COLO668 (cell line): ENCODE results near the gene ZDHHC6.
A peak's percentile ranks its signal among the peaks of the same experiment; 100 is the strongest.
"Not testable (repeated sequence)": the region's sequence is repeated elsewhere in the genome, so short reads cannot be mapped to it uniquely, and the experiment has no call there.

Source experiments
- DNase-seq: peaks from one replicate; lab custom pipeline; 2025; ENCODE audit not compliant: unreplicated experiment; lab: John Stamatoyannopoulos, UW

The ZDHHC6 gene, protein sequence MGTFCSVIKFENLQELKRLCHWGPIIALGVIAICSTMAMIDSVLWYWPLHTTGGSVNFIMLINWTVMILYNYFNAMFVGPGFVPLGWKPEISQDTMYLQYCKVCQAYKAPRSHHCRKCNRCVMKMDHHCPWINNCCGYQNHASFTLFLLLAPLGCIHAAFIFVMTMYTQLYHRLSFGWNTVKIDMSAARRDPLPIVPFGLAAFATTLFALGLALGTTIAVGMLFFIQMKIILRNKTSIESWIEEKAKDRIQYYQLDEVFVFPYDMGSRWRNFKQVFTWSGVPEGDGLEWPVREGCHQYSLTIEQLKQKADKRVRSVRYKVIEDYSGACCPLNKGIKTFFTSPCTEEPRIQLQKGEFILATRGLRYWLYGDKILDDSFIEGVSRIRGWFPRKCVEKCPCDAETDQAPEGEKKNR

DNA sequence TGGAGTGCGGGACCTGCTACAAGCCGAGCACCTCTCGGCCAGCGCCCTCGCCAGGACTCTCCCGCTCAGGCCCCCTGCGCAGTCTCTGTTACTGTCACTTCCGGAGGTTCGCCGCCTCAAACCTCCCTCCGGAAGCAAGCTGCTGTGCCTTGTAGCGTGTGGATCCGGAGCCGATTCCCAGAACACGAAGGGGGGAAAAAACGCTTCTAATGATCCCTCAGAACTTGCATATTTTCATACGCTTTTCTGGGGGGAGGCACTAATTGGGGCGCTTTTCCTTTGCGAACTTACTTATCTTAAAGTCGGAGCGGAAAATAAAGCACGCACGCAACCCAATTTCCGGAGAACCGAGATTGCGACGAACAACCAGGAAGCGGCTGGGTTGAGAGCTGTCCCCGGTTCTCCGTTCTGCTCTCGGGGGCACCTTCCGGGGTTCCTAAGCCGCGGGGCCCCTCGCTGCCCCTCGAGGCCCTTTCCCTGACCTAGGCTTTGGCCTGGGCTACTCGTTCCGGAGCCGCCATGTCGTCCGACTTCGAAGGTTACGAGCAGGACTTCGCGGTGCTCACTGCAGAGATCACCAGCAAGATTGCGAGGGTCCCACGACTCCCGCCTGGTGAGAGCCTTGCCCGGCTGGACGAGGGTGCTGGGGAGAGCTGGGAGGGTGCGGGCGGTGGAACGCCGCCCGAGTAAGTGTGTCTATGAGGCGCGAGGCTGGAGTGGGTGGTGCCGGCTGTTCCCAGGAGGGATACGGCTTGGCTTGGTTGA, at the start of gene ZDHHC6, which contains the start of gene VTI1A:
Gene ZDHHC6 (minus strand): TSS at position 60 of the 765 bp plus-strand sequence. CDS start 1,478 bp downstream, outside the sequence.
Gene VTI1A (plus strand): TSS at position 361 of the 765 bp plus-strand sequence. CDS start 159 bp downstream, at position 520.
- DNase-seq = peak; percentile 80

DNA sequence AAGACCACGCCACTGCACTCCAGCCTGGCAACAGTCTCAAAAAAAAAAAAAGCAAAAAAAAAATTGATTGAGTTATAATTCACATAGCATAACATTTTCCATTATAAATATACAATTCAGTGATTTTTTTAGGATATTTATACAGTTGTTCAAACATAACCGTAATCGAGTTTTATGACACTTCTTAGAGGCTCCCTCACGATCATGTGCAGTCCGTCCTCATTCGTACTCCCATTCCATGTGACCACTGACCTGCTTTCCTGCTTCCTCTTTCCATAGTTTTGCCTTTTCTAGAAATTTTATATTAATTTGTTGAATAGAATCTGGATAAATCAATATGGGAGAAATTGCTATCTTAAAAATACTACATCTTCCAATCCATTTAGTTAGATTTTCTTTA, 46.0 kb upstream of the ZDHHC6 start:
- no peak for DNase-seq

DNA sequence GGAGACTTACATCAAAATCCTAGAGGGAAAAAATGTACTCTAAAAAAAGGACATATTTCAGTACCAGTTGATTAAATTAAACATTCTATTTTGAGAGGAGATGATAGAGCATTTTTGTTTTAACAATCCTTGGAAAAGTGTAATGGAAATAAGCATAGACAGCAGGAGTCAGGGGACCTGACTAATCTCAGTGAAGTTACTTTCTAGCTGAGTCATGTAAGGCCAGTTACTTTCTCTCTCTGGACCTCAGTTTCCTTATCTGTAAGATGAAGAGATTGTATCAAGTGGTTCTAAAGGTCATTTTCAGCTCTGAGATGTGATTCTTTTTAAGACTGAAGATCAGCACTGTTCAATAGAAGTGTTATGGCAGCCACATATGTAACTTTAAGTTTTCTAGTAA, 44.4 kb upstream of the ZDHHC6 start:
- no peak for DNase-seq

DNA sequence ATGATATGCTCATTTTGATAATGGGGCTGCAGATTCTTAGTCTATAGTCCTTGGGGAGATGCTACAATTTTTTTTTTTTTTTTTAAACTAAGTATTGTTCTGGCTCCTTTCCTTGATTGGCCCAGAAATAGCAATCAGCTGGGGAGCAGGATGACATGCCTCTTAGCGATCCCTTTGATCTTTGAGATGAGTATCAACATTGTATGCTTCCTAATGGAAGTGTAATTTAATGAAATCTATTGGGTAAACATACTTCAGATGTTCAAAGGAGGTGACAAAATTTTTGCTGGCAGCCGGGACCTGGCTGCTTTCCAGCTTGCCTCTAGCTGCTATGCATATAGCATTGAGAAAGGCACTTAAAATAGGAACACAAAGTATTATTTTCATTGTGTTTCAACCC, 43.8 kb upstream of the ZDHHC6 start:
- DNase-seq = peak; percentile 60

DNA sequence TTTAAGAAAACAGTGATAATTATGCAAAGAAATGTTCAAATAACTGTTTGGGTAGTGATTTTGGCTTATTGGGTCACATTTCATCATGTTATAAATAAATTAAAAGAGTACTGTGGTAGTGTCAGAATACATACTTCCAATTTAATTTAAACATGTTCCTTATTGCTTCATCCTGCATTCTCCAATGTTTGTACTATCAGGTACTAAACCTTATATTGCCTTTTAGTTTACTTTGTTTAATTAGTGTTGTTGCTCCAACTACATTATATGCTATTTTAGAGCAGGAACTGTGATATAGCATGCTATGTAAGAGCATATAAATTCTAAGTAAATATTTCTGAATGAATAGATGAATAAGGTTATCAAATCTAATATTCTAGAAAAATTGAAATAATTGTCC, 41.2 kb upstream of the ZDHHC6 start:
- no peak for DNase-seq

DNA sequence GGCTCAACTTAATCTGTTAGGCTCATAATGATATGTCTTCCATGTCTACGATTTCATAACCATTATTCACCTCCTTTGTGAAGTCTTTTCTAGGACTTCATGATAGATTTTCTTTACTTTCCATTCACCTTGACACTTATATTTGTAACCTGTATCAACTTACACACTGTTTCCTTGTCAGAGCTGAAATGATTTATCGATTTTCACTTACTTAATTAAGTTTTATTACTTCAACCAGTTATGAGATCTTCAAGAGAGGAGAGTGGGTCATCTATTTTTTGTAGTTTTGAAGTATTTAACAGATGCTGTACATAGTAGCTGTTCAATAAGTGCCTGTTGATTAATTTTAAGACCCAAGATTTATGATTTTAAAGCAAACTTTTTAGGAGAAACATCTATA, 37.7 kb upstream of the ZDHHC6 start:
- no peak for DNase-seq

DNA sequence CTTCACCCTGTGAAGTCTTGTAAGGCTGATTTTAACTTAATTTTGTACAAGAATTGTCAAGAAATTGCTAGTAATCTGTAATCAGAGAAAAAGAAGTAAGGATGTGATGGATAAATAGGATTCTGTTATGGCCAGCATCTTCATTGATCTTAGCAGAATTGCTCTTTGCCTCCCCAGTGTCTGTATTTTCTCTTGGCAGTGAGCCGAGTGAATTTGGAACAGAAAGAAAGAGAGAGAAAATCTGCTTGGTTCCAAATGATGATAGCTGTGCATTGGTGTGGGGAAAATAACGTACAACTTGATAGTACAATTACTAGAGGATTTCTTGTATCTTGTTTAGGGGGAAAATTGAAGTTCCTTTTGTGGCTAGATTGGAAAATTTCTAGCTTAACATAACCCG, 34.9 kb upstream of the ZDHHC6 start:
- no peak for DNase-seq

DNA sequence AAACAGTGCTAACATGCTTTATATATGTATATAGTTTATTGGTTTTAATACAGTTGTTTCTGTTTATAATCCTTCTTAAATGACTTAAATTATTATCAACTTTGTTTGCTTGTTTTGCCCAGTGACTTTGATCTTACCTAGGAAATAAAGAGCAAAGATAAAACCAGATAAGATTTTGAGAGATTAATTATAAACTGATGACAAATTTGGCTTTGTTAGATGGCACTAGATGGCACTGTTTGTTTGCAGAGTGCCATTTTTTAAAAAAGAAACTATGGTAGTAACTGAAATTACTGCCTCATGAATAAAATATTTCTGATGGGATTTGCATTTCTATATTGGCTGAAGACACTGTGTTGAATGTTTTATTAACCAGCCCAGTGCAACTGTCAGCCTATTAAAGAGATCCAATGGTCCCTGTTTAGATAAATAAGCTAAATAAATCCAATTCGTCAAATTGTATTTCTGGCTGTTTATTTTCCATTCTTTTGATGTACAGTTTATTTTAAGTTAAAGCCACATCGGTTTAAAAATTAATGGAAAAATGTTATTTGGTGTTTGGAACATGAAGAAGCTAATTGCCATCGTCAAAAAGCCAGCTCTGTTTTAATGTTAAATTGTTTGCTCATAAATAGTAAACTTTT, 29.0 kb upstream of the ZDHHC6 start:
- no peak for DNase-seq

DNA sequence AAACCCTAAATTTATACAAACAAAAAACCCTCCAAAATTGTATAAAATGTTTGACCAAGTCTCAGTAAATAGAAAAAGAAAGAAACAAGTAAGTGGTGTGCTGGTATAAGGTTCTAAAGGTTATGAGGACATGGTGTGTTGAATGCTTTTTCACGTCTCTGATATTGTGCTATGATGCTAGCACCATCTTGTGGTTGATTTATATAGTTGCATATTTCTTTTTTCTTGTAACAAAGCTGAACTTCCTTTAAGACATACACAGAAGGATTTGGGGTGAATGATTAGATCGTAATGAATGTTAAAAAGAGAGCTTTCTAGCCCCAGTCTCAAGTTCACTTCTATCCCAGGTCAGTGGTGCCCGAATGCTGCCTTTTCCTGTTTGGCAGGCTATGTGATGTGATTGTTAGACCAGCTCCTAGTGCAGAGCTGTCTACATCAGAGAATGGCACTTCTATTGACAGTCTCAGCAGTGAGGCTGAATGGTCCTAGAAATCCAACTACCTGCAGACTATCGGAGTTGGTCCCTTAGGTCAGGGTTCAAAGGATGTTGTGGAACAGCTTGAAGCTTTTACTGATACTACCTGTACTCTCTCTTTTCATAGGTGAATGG, 25.3 kb upstream of the ZDHHC6 start:
- DNase-seq = no peak

DNA sequence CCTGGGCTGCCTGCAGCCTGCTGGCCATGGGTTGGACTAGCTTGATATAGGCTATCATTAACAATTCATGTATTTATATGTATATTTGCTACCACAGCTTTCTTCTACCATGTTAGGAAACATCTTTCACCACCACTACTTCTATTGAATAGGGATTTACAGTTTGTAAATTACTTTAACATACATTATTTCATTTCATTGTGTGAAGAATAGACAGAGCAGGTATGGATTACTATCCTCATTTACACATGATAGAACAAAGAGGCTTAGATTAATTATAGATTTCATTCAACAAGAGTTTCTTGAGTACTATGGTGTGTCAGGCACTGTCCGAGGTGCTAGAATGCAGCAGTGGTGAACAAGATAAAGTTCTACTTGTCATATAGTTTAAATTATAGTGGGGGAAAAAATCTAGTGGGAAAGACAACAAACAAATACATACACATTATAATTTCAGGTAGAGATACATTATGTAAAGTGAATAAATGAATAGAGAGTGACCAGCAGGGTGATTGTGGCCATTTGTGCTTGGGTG, 20.9 kb upstream of the ZDHHC6 start:
- no peak for DNase-seq

DNA sequence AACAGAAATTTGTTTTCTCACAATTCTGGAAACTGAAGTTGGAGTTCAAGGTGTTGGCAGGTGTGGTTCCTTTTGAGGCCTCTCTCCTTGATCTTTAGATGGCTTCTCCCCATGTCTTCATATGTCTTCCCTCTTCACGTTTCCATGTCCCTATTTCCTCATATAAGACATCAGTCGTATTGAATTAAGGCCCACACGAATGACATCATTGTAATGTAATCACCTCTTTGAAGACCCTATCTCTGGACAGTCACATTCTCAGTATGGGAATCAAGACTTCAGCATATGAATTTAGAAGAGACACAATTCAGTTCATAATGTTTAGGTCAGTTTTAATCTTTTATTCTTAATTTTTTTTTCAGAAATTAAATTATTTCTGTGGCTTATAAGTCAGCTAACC, 20.1 kb upstream of the ZDHHC6 start:
- DNase-seq = no peak

DNA sequence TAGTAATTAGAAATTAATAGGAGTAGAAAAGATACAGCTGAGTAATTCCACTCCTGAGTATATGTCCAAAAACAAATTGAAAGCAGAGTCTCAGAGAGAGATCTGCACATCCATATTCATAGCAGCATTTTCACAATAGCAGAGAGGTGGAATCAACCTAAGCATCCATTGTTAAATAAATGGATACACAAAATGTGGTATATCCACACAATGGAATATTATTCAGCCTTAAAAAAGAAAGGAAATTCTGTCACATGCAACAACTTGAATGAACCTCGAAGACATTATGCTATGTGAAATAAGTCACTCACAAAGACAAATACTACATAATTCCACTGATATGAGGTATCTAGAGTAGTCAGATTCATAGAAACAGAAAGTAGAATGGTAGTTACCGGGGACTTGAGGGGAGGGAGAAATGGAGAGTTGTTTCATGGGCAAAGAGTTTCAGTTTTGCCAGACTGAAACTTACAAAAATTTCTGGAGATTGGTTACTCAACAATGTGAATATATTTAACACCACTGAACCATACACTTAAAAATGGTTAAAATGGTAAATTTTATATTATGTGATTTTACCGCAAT, 18.7 kb upstream of the ZDHHC6 start:
- DNase-seq = no peak

DNA sequence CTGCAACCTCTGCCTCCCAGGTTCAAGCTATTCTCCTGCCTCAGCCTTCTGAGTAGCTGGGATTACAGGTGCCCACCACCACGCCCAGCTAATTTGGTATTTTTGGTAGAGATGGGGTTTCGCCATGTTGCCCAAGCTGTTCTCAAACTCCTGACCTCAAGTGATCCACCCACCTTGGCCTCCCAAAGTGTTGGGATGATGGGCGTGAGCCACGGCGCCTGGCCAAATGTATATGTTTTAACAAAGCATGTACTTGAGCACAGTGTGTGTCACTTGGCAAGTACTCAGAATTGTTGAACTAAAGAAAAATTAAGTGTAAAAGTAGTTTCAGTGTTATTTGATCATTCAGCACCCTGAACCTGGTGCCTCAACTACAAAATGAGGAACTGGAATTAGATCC, 17.4 kb upstream of the ZDHHC6 start:
- DNase-seq = not testable (repeated sequence)

DNA sequence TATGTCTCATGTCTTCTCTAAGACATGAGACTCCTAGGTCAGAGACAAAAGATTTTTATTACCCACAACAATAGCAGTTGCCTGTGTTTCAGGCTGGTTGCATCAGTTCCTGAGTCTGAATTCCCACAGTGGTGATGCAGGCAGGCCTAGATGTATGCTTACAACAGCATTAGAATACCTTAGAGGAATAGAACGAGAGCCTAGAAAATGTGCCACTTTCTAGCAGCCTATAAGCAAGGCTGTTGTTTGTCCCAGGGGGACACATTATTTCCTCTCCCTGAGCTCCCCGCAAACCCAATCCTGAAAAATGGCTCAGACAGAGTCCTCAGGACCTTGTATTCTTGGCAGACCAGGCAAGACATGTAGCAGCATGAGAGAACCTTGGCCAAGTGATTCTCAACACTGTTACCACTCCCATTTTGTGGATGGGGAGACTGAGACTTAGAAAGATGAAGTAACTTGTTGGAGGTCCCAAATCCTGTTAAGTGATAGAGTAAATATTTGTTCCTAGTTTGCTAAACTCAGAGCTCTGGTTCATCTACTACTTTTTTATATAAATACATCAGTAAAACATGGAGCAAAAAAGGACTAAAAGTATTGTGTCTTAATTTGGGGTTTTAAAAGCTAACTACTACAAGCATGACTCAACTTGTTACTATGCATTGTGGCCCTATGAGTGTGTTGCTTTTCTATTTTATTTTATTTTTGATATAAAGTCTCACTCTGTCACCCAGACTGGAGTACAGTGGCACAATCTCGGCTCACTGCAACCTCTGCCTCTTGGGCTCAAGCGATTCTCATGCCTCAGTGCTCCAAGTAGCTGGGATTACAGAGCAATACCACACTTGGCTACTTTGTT, 14.5 kb upstream of the ZDHHC6 start:
- no peak for DNase-seq

DNA sequence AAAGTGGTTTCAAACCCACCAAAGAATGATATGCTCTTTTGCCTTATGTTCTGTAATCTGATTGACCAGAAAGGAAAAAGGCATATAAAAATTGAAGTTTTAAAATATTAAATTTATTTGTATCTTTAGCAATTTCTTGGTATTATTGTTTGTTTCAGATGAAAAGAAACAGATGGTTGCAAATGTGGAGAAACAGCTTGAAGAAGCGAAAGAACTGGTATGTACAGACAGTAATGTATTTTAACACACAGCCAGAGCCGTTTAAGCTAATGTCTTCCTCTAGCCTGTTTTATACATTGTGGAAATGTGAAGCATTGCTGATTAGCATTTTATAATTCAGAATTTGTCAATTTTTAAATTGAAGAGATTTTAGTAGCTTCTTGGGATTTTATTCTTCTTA, 13.7 kb upstream of the ZDHHC6 start:
- DNase-seq = no peak

DNA sequence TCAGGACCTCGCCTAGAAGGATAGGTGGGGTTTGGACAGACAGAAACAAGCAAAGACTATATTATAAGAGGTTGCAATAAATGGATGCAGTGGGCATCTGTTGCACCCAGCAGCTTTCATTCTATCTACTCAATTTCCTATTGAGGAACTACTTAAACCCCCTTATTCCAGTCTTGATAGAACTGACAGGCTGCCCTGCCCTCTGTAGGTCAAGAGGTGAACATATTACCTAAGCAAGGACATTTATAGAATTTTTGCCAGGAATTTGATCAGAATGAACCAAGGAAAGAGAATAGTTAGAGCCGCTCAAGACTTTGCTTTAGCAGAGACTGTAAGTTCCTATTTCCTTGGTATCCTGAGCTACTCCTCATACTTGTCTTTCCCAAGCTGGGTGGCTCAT, 9.8 kb upstream of the ZDHHC6 start:
- no peak for DNase-seq

DNA sequence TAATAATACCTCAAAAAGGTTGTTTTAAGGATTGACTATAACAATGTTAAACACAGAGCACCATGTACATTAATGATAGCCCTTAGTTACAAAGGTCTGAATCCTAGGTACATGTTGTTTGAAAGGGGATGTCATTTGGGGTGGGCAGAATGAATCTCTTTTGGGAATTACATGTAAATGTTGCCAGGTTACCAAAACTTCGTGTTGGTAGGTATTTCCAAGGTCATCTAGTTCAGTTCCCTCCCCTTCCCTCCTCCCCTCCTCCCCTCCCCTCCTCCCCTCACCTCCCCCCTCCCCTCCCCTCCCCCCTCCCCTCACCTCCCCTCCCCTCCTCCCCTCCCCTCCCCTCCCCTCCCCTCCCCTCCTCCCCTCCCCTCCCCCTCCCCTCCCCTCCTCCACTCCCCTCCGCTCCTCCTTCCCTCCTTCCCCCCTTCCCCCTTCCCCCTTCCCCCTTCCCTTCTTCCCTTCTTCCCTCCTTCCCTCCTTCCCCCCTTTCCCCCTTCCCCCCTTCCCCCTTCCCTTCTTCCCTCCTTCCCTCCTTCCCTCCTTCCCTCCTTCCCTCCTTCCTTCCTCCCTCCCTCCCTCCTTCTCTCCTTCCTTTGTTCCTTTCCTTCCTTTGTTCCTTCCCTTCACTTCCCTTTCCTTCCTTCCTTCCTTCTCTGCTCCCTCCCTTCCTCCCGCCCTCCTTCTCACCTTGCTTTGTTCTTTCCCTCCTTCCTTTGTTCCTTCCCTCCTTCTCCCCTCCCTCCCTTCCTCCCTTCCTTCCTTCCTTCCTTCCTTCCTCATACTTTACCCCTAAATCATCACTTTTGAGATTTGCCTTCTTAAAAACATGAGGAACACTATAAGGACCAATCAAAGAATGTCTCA, 8.4 kb upstream of the ZDHHC6 start:
- no peak for DNase-seq

DNA sequence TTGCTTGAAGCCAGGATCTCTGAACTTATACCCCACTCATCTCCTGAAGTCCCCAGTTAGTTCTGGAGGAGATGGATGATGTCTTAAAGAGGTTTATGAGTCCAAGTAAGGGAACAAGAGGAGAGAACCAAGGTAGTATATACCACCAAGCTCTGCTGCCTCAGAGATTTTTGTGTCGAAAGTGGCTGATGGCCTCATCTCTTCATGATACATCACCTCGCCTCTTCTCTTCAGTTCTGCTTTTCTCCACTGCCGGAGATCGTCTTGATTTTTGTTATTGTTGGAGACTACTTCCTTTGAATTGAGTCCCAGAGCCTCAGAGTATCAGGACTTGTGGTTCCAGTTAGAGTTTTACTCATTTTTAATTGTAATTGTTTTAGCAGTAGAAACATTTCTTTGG, 2.2 kb upstream of the ZDHHC6 start:
- DNase-seq = no peak

DNA sequence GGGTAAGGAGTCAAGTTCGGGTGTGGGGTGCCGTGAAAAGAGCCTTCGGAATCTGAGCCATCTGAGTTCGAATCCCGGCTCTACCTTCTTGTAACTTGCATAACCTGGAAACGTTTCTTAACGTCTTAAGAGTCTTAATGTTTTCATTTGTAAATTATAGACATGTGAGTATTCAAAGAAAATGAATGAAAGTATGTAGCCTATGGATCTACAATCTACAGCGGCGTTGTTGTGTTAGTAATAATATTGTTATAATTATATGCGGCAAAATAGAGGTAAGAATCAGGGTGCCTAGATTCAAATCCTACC, 860 bp upstream of the ZDHHC6 start:
- no peak for DNase-seq
